Thoracic aorta (tissue), 2 donors: ENCODE measurements around the gene ADCYAP1. TPM values are rescaled to one million over a fixed set of nuclear protein-coding genes. Genes with fewer than 3 reads are reported as not detected.

Source experiments
- ATAC-seq: fragments of 150-250 bp; one replicate; pipeline ENCODE4 v1.8.0; 2017; ENCODE audit warnings: low read depth; ENCODE audit not compliant: insufficient number of reproducible peaks, low FRiP score
- DNase-seq: peaks from one replicate; pipeline ENCODE4 v3.0.0-alpha.2; 2020; ENCODE audit warnings: low spot score
- H3K27ac ChIP-seq, 2 donors: fragments of 200-600 bp; sonication (generic); 1 replicate in 1 of 2; 2 replicates in 1 of 2; pipeline ENCODE4 v1.5.1; 2016; ENCODE audit warnings: mild to moderate bottlenecking in 2 of 2, moderate library complexity in 2 of 2
- H3K27me3 ChIP-seq: fragments of 200-600 bp; sonication (generic); replicated peaks from 2 replicates; pipeline ENCODE4 v1.6.0; 2016; ENCODE audit warnings: mild to moderate bottlenecking; ENCODE audit not compliant: insufficient read depth
- H3K36me3 ChIP-seq: fragments of 200-600 bp; sonication (generic); one replicate; pipeline ENCODE4 v1.5.1; 2016
- H3K4me1 ChIP-seq, 2 donors: fragments of 200-600 bp; sonication (generic); 1 replicate in 1 of 2; 2 replicates in 1 of 2; pipeline versions ENCODE4 v1.5.1 to v1.6.0; 2016; ENCODE audit warnings: low read depth in 2 of 2, mild to moderate bottlenecking in 1 of 2; ENCODE audit not compliant: control insufficient read depth in 1 of 2
- H3K4me3 ChIP-seq: fragments of 200-600 bp; sonication (generic); 2 replicates; pipeline ENCODE4 v1.5.1; 2016; ENCODE audit warnings: mild to moderate bottlenecking
- H3K9me3 ChIP-seq: fragments of 200-600 bp; sonication (generic); 2 replicates; pipeline ENCODE4 v1.5.1; 2016
- CTCF ChIP-seq: fragments of 200-600 bp; sonication (generic); IDR thresholded peaks from one replicate; pipeline ENCODE4 v1.5.1; 2019; ENCODE audit warnings: antibody characterized with exemption
- total RNA-seq, 2 donors: library from RNA; depleted of rRNA; stranded (reverse); fragments of >200 nt; gene quantifications; one replicate each; pipeline versions ENCODE4 v1.1.0 to v1.2.3, GENCODE V29; 2016

The ADCYAP1 gene
- total RNA-seq, 2 donors from 2014 or later: 1.3 to 15.3 TPM

GRCh38 chr18:919078-919477, 14.4 kb downstream of the ADCYAP1 start:
- no peaks in the 10 kb centered on the region for H3K9me3 ChIP-seq
- H3K27ac ChIP-seq: no peak overlapping the region
- no peaks in the 10 kb centered on the region for H3K4me1 ChIP-seq
- no peaks in the 10 kb centered on the region for H3K27me3 ChIP-seq
- no peak for TF ChIP-seq CTCF
- H3K4me3 ChIP-seq: no peak overlapping the region
- no peaks in the 10 kb centered on the region for H3K36me3 ChIP-seq
- DNase-seq: no peak
- ATAC-seq: no peak

- Histone ChIP-seq H3K27me3 (no peaks in the 10 kb centered on the region), H3K9me3 (no peaks in the 10 kb centered on the region), H3K36me3 (no peaks in the 10 kb centered on the region), H3K27ac (no peak overlapping the region), H3K4me1 (no peaks in the 10 kb centered on the region), H3K4me3 (no peak overlapping the region)
- ATAC-seq (no peak), DNase-seq (no peak)
- no peak for TF ChIP-seq CTCF
Observed at GRCh38 chr18:923144-923866, 18.6 kb downstream of the ADCYAP1 start.

- ATAC-seq (no peak), DNase-seq (no peak)
- TF ChIP-seq CTCF: no peak
- H3K27me3 ChIP-seq: no peaks in the 10 kb centered on the region
- H3K4me3 ChIP-seq: no peak overlapping the region
- no peaks in the 10 kb centered on the region for H3K36me3 ChIP-seq
- no peaks in the 10 kb centered on the region for H3K4me1 ChIP-seq
- no peaks in the 10 kb centered on the region for H3K9me3 ChIP-seq
- no peak overlapping the region for H3K27ac ChIP-seq
Observed at GRCh38 chr18:924987-925386, 20.3 kb downstream of the ADCYAP1 start.

- no peaks in the 10 kb centered on the region for H3K36me3 ChIP-seq
- ATAC-seq (no peak), DNase-seq (no peak)
- H3K9me3 ChIP-seq: no peaks in the 10 kb centered on the region
- H3K27me3 ChIP-seq: no peaks in the 10 kb centered on the region
- no peak overlapping the region for H3K4me3 ChIP-seq
- H3K4me1 ChIP-seq: no peaks in the 10 kb centered on the region
- H3K27ac ChIP-seq: no peak overlapping the region
- TF ChIP-seq CTCF: no peak
Observed at GRCh38 chr18:926946-927345, 22.3 kb downstream of the ADCYAP1 start.

- Histone ChIP-seq H3K36me3 (no peaks in the 10 kb centered on the region), H3K9me3 (no peaks in the 10 kb centered on the region), H3K27me3 (no peaks in the 10 kb centered on the region), H3K4me3 (no peak overlapping the region), H3K4me1 (no peaks in the 10 kb centered on the region), H3K27ac (no peak overlapping the region)
- DNase-seq (no peak), ATAC-seq (no peak)
- TF ChIP-seq CTCF: no peak
Observed at GRCh38 chr18:933082-933481, 28.4 kb downstream of the ADCYAP1 start.
